Small intestine (tissue), 7 donors: Measurements from ENCODE around the gene NFKB2. TPM values are rescaled to one million over a fixed set of nuclear protein-coding genes. Genes with fewer than 3 reads are reported as not detected.
A peak's percentile ranks its signal among the peaks of the same experiment; 100 is the strongest.

Experiments used
- DNase-seq, 2 donors: peaks; one replicate each; pipeline versions ENCODE4 v3.0.0 to v3.0.0-alpha.2; 2013
- FAIRE-seq: peaks from 2 replicates; lab custom pipeline; 2012; peaks lifted over from hg19 to GRCh38; lab: Jason Lieb, UNC
- H3K27ac ChIP-seq, 3 donors: one replicate each; pipeline ENCODE4 v1.5.1; 2013; ENCODE audit warnings: low read length in 2 of 3, mild to moderate bottlenecking in 2 of 3, control low read depth in 1 of 3, inconsistent platforms in 1 of 3, low read depth in 1 of 3, moderate library complexity in 1 of 3
- H3K27me3 ChIP-seq, 3 donors: one replicate each; pipeline ENCODE4 v1.6.1; 2013; ENCODE audit warnings: low read length in 3 of 3, inconsistent platforms in 1 of 3; ENCODE audit not compliant: control insufficient read depth in 3 of 3, insufficient read depth in 3 of 3
- H3K36me3 ChIP-seq, 3 donors: one replicate each; pipeline ENCODE4 v1.6.1; 2013; ENCODE audit warnings: low read length in 3 of 3, inconsistent platforms in 1 of 3, low read depth in 1 of 3, mild to moderate bottlenecking in 1 of 3, moderate library complexity in 1 of 3; ENCODE audit not compliant: control insufficient read depth in 3 of 3, insufficient read depth in 2 of 3
- H3K4me1 ChIP-seq, 3 donors: one replicate each; pipeline ENCODE4 v1.6.1; 2013; ENCODE audit warnings: low read length in 2 of 3, inconsistent platforms in 1 of 3, low read depth in 1 of 3, mild to moderate bottlenecking in 1 of 3, moderate library complexity in 1 of 3; ENCODE audit not compliant: control insufficient read depth in 3 of 3, insufficient read depth in 2 of 3
- H3K4me3 ChIP-seq, 3 donors: one replicate each; pipeline ENCODE4 v1.5.1; 2013; ENCODE audit warnings: low read length in 3 of 3, control low read depth in 1 of 3, inconsistent platforms in 1 of 3, low read depth in 1 of 3, mild to moderate bottlenecking in 1 of 3, moderate library complexity in 1 of 3
- H3K9me3 ChIP-seq, 2 donors: one replicate each; pipeline ENCODE4 v1.6.1; 2013; ENCODE audit warnings: low read depth in 1 of 2, low read length in 1 of 2; ENCODE audit not compliant: control insufficient read depth in 2 of 2, insufficient read depth in 1 of 2
- WGBS, 3 donors: extraction: QIAGEN DNeasy Blood & Tissue Kit; methylation state at CpG; one replicate each; pipeline ENCODE4 v1.1.7; 2013; 5-methylcytosine and 5-hydroxymethylcytosine counted together
- polyA plus RNA-seq, 4 donors: library from polyadenylated mRNA; stranded (reverse) in 3 of 4; unstranded in 1 of 4; fragments of 200-250 nt in 3 of 4; fragments of 120-200 nt in 1 of 4; gene quantifications; one replicate each; pipeline versions ENCODE4 v1.2.1 to v1.2.3, GENCODE V29; 2013
- donor health status: healthy with polysubstance abuse.
- donor health status: control.
- donor health status: control.
- donor health status: Bipolar disorder and iron deficiency.
- donor health status: healthy.

Gene NFKB2
- polyA plus RNA-seq, 4 donors = 13.5 to 22.3 (median 15.6) TPM

GRCh38 chr10:102424145-102424544 is 28.6 kb downstream of the NFKB2 start:
- peaks cover 4 to 29% (median 5%) of the 10 kb centered on the region in 3 donors for H3K4me1 ChIP-seq
- no peak overlapping the region for H3K27ac ChIP-seq
- no peaks in the 10 kb centered on the region for H3K9me3 ChIP-seq
- no peak for FAIRE-seq
- no peak for DNase-seq
- no peak overlapping the region for H3K4me3 ChIP-seq
- WGBS, 3 donors = 83 to 92% (median 89%) methylated on average over 9 of the region's 9 CpGs
- peaks cover 0 to 44% (median 4%) of the 10 kb centered on the region in 3 donors for H3K36me3 ChIP-seq
- peaks cover 0 to 2% (median 0%) of the 10 kb centered on the region in 3 donors for H3K27me3 ChIP-seq

- Histone ChIP-seq H3K27ac (no peak overlapping the region), H3K27me3 (no peaks in the 10 kb centered on the region), H3K9me3 (no peaks in the 10 kb centered on the region), H3K36me3 (peaks cover 0 to 49% (median 4%) of the 10 kb centered on the region in 3 donors), H3K4me3 (no peak overlapping the region), H3K4me1 (peaks cover 3 to 22% (median 4%) of the 10 kb centered on the region in 3 donors)
- no peak for FAIRE-seq
- no peak for DNase-seq
- WGBS, 3 donors = 88 to 95% (median 89%) methylated on average over 6 of the region's 6 CpGs
Measured at GRCh38 chr10:102424916-102425315, 29.4 kb downstream of the NFKB2 start.

DNA sequence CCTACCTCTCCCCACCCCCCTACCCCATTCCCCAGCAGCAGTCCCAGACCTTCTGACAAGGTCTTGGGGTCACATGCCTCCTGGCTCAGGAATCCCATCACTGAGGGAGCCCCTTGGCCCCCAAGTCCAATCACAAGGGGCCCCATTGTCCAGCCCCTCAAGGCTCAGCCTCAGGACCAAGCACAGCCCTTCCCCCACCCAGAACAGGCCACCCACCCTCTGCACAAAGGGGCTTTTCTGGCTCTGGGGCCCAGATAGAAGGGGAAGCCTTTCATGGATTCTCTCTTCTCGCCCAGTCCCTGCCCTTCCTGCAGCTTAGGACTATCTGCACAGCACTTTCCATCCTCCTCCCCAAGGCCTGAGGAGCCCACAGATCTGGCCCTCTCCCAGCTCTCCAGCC is 29.9 kb downstream of the NFKB2 start:
- H3K27ac ChIP-seq = no peak overlapping the region
- H3K27me3 ChIP-seq = no peaks in the 10 kb centered on the region
- H3K36me3 ChIP-seq = peaks cover 0 to 49% (median 4%) of the 10 kb centered on the region in 3 donors
- H3K9me3 ChIP-seq = no peaks in the 10 kb centered on the region
- FAIRE-seq = no peak
- H3K4me1 ChIP-seq = peaks cover 0 to 18% (median 0%) of the 10 kb centered on the region in 3 donors
- no peak for DNase-seq
- H3K4me3 ChIP-seq = no peak overlapping the region
- WGBS, 3 donors = 86 to 100% (median 100%) methylated on average over 1 of the region's 1 CpG

GRCh38 chr10:102426803-102427287 is 31.3 kb downstream of the NFKB2 start:
- Histone ChIP-seq H3K4me3 (no peak overlapping the region), H3K9me3 (no peaks in the 10 kb centered on the region), H3K27ac (no peak overlapping the region), H3K36me3 (peaks cover 0 to 49% (median 4%) of the 10 kb centered on the region in 3 donors), H3K27me3 (no peaks in the 10 kb centered on the region), H3K4me1 (peaks cover 0 to 23% (median 0%) of the 10 kb centered on the region in 3 donors)
- 90 to 93% (median 90%) methylated on average over 7 of the region's 7 CpGs for WGBS, 3 donors
- FAIRE-seq (no peak), DNase-seq (no peak)

- FAIRE-seq (no peak), DNase-seq (no peak)
- Histone ChIP-seq H3K4me1 (peaks cover 0 to 18% (median 0%) of the 10 kb centered on the region in 3 donors), H3K4me3 (no peak overlapping the region), H3K27ac (no peak overlapping the region), H3K27me3 (no peaks in the 10 kb centered on the region), H3K9me3 (no peaks in the 10 kb centered on the region), H3K36me3 (peaks cover 0 to 26% (median 0%) of the 10 kb centered on the region in 3 donors)
- 89 to 96% (median 91%) methylated on average over 8 of the region's 8 CpGs for WGBS, 3 donors
Measured at GRCh38 chr10:102429468-102429867, 34.0 kb downstream of the NFKB2 start.

DNA sequence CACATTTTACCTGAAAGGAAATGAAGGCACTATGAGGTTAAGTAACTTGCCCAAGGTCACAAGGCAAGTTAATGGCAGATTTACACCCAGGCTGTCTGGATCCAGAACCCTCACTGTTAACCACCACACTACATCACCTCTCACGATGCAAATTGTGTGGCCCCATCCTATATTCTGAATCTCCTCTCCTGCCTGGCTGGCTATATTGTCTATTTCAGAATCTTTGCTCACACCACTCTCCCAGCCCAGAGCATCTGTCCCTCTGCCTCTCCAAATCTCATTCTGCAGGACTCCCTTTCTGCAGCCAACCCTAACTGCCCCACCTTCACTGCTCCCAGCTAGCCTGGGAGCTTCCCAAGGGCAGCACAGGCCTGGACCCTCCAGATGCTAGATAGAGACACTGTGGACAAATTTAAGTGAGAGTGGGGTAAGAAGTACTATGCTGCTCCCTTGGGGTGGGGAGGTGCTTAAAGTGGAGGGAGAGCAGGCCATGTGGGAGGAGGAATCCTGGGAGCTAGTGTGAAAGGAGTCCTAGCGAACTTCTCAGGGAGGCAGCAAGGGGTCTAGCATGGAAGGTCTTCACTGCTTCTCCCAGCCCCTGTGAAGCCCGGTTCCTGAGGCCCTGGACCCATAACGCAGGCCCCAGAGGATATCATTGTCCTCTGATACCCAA is 36.1 kb downstream of the NFKB2 start:
- DNase-seq (no peak), FAIRE-seq (no peak)
- Histone ChIP-seq H3K4me3 (peak overlapping the region; percentile 26 to 88 (median 73)), H3K27me3 (no peaks in the 10 kb centered on the region), H3K9me3 (no peaks in the 10 kb centered on the region), H3K4me1 (peaks cover 0 to 38% (median 0%) of the 10 kb centered on the region in 3 donors), H3K27ac (peak overlapping the region in 2 of 3 donors; percentile 68 to 69), H3K36me3 (peaks cover 0 to 12% (median 0%) of the 10 kb centered on the region in 3 donors)
- 11 to 16% (median 12%) methylated on average over 4 of the region's 4 CpGs for WGBS, 3 donors

- peak within 1 kb of the TSS in 2 of 3 donors; percentile 68 to 69 for H3K27ac ChIP-seq
- no peak for FAIRE-seq
Measured at GRCh38 chr10:102432162-102432950, 36.9 kb downstream of the NFKB2 start, which contains the start of gene CUEDC2. CUEDC2 (minus strand) TSS chr10:102432574; CDS start chr10:102425188, 7,386 bp downstream.

GRCh38 chr10:102433619-102434046 is 38.1 kb downstream of the NFKB2 start:
- Histone ChIP-seq H3K27ac (no peak overlapping the region), H3K4me3 (no peak overlapping the region), H3K36me3 (peaks cover 0 to 4% (median 0%) of the 10 kb centered on the region in 3 donors), H3K27me3 (no peaks in the 10 kb centered on the region), H3K9me3 (no peaks in the 10 kb centered on the region), H3K4me1 (peaks cover 0 to 38% (median 0%) of the 10 kb centered on the region in 3 donors)
- FAIRE-seq (no peak), DNase-seq (no peak)
- WGBS, 3 donors = 52 to 63% (median 61%) methylated on average over 5 of the region's 5 CpGs

More at GRCh38 chr10:102432162-102432950, 36.9 kb downstream of the NFKB2 start, which contains the start of gene CUEDC2:
- 0 to 1% (median 1%) methylated on average over 46 to 52 of the region's 52 CpGs for WGBS, 3 donors
- peak within 1 kb of the TSS; percentile 73 to 88 (median 78) for H3K4me3 ChIP-seq
- H3K36me3 ChIP-seq = peaks cover 0 to 10% (median 0%) of the 10 kb centered on the region in 3 donors
- H3K9me3 ChIP-seq = no peaks in the 10 kb centered on the region
- peaks cover 0 to 38% (median 0%) of the 10 kb centered on the region in 3 donors for H3K4me1 ChIP-seq
- peak; percentile 97 to 98 for DNase-seq
- no peaks in the 10 kb centered on the region for H3K27me3 ChIP-seq
